ENCODE data around the gene PPCDC. TPM values are rescaled to one million over a fixed set of nuclear protein-coding genes. Genes with fewer than 3 reads are reported as not detected.

PPCDC gene
- total RNA-seq, 4 donors from 2014 or later, result 11.6 to 14.7 (median 12.4) TPM

DNA sequence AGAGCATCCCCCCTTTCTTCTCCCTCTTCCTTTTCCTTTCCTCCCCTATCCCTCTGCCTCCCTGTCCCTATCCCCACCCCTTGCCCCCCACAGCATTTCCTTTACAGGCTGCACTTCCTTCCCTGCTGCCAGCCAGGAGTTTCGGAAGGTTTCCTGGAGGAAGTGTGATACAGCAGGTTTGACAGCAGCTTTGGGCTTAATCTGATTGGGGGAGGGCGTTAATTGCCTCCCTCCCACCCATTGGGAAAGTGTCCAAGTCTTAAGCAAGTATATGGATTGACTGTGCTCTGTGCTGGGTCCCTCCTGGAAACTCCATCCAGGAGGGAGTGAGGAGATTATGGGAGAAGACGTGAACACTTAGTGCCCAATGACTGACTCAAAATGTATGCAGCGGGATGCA is 26.2 kb upstream of the PPCDC start:
- H3K27ac ChIP-seq, result no peak overlapping the region
- H3K4me3 ChIP-seq, result no peak overlapping the region
- no peaks in the 10 kb centered on the region for H3K36me3 ChIP-seq
- TF ChIP-seq CTCF (IDR thresholded peaks at IDR 0.05), result no peak
- no peak for TF ChIP-seq POLR2A (IDR thresholded peaks at IDR 0.05)
- DNase-seq, result no peak
- WGBS, 2 donors, result 44 to 75% methylated on average over 4 of the region's 4 CpGs
- no peaks in the 10 kb centered on the region for H3K9me3 ChIP-seq
- H3K27me3 ChIP-seq, result peaks cover 0 to 41% (median 0%) of the 10 kb centered on the region in 4 donors
- intact Hi-C loops (cut with DNase I), result no loop called here
- peaks cover 9 to 16% (median 14%) of the 10 kb centered on the region in 3 donors for H3K4me1 ChIP-seq

DNA sequence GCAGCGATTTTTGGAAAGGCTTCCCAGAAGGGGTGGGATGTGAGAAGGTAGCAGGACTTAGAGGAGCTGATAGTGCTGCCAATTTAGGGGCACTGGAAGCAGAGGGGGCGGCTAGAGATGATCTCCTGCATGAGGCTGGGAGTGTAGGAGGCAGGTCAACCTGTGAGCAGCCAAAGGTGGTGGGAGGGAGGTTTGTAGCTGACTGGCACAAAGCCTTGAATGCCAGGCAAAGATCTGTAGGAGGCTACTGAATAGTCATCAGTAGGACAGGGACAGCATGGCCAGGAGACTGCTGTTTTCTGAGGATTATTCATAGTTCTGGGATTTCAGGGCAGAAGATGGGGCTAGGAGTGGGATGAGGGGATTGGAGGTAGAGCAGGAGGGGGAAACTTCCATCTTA is 25.8 kb upstream of the PPCDC start:
- WGBS, 2 donors, result 75 to 80% methylated on average over 1 to 2 of the region's 2 CpGs

GRCh38 chr15:75001310-75001709 is 22.1 kb upstream of the PPCDC start:
- WGBS, 2 donors, result 81 to 89% methylated on average over 1 to 6 of the region's 6 CpGs
- Histone ChIP-seq H3K36me3 (no peaks in the 10 kb centered on the region), H3K27ac (no peak overlapping the region), H3K27me3 (peaks cover 0 to 32% (median 0%) of the 10 kb centered on the region in 4 donors), H3K4me3 (no peak overlapping the region), H3K4me1 (peaks cover 0 to 3% (median 1%) of the 10 kb centered on the region in 3 donors), H3K9me3 (no peaks in the 10 kb centered on the region)
- no peak for DNase-seq
- intact Hi-C loops (cut with DNase I), result no loop called here
- TF ChIP-seq POLR2A (IDR thresholded peaks at IDR 0.05), result no peak
- no peak for TF ChIP-seq CTCF (IDR thresholded peaks at IDR 0.05)

More for the DNA sequence above, 25.8 kb upstream of the PPCDC start:
- no peak for DNase-seq
- TF ChIP-seq POLR2A (IDR thresholded peaks at IDR 0.05) (no peak), CTCF (IDR thresholded peaks at IDR 0.05) (no peak)
- intact Hi-C loops (cut with DNase I), result no loop called here
- Histone ChIP-seq H3K4me3 (no peak overlapping the region), H3K9me3 (no peaks in the 10 kb centered on the region), H3K36me3 (no peaks in the 10 kb centered on the region), H3K4me1 (peaks cover 9 to 16% (median 14%) of the 10 kb centered on the region in 3 donors), H3K27me3 (peaks cover 0 to 41% (median 0%) of the 10 kb centered on the region in 4 donors), H3K27ac (no peak overlapping the region)

DNA sequence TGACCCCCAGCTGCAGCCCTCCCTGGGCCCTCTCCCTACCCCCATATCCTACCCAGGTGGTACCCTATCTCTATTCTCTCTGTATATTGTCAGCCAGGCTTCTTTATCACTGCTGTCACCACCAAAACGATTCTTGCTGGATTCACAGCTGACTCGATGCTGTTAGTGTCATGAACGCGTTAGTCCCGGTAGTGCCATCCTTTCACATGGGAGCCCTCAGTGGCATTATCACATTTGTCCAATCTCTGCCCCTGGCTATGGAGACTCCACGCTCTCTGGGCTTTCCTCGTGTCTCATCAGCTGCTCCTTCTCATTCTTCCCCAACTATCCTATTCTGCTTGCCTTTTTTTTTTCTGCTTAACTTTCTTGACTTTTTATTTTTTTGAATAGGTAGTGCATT is 21.0 kb upstream of the PPCDC start:
- peaks cover 0 to 21% (median 0%) of the 10 kb centered on the region in 4 donors for H3K27me3 ChIP-seq
- DNase-seq, result no peak
- WGBS, 2 donors, result 61 to 85% methylated on average over 7 of the region's 7 CpGs
- no peaks in the 10 kb centered on the region for H3K9me3 ChIP-seq
- no peaks in the 10 kb centered on the region for H3K36me3 ChIP-seq
- intact Hi-C loops (cut with DNase I), result no loop called here
- no peak overlapping the region for H3K27ac ChIP-seq
- H3K4me1 ChIP-seq, result no peaks in the 10 kb centered on the region
- H3K4me3 ChIP-seq, result no peak overlapping the region
- TF ChIP-seq CTCF (IDR thresholded peaks at IDR 0.05), result no peak
- no peak for TF ChIP-seq POLR2A (IDR thresholded peaks at IDR 0.05)

GRCh38 chr15:75007216-75007615 is 16.2 kb upstream of the PPCDC start:
- no peak for DNase-seq
- Histone ChIP-seq H3K36me3 (no peaks in the 10 kb centered on the region), H3K27ac (no peak overlapping the region), H3K9me3 (no peaks in the 10 kb centered on the region), H3K4me1 (no peaks in the 10 kb centered on the region), H3K4me3 (no peak overlapping the region), H3K27me3 (no peaks in the 10 kb centered on the region)
- WGBS, 2 donors, result 77 to 84% methylated on average over 13 of the region's 13 CpGs
- intact Hi-C loops (cut with DNase I), result no loop called here
- TF ChIP-seq CTCF (IDR thresholded peaks at IDR 0.05), result no peak
- no peak for TF ChIP-seq POLR2A (IDR thresholded peaks at IDR 0.05)

Data from esophagus squamous epithelium (tissue), 5 donors.